Lower leg skin (tissue), 3 donors: ENCODE results near the gene IGLL5.

ENCODE experiments used
- CTCF ChIP-seq, 3 donors: fragments of 450-650 bp; IDR thresholded peaks; one replicate each; pipeline ENCODE4 v1.5.1; 2016; ENCODE audit warnings: antibody characterized with exemption in 3 of 3, mild to moderate bottlenecking in 3 of 3, moderate library complexity in 2 of 3
- POLR2A ChIP-seq, 2 donors: fragments of 450-650 bp; IDR thresholded peaks; one replicate each; pipeline ENCODE4 v1.6.1; 2016 to 2017; ENCODE audit warnings: antibody characterized with exemption in 2 of 2, mild to moderate bottlenecking in 1 of 2, moderate library complexity in 1 of 2

GRCh38 chr22:22936180-22936914, 48.7 kb downstream of the IGLL5 start:
- TF ChIP-seq CTCF (IDR thresholded peaks at IDR 0.05) (no peak), POLR2A (IDR thresholded peaks at IDR 0.05) (no peak)
